Ovary (tissue), 9 donors: ENCODE measurements around the gene KCNMA1. TPM values are rescaled to one million over a fixed set of nuclear protein-coding genes. Genes with fewer than 3 reads are reported as not detected.

Experiments used
- DNase-seq, 5 donors: peaks; one replicate each; pipeline ENCODE4 v3.0.0-alpha.2; 2019 to 2020
- H3K27ac ChIP-seq, 2 donors: fragments of 200-600 bp; one replicate each; pipeline versions ENCODE4 v1.5.1 to v1.8.0; 2019 to 2022
- H3K27me3 ChIP-seq: fragments of 200-600 bp; one replicate; pipeline ENCODE4 v1.8.0; 2022
- H3K36me3 ChIP-seq: fragments of 200-600 bp; sonication (generic); one replicate; pipeline ENCODE4 v1.5.1; 2019
- H3K4me1 ChIP-seq: one replicate; pipeline ENCODE4 v1.8.1; 2013; ENCODE audit warnings: mild to moderate bottlenecking, moderate library complexity; ENCODE audit not compliant: insufficient read depth
- H3K4me3 ChIP-seq: fragments of 200-600 bp; sonication (generic); one replicate; pipeline ENCODE4 v1.5.1; 2017
- H3K9me3 ChIP-seq, 2 donors: fragments of 200-600 bp in 1 of 2; sonication (generic) in 1 of 2; one replicate each; pipeline versions ENCODE4 v1.5.1 to v1.8.1; 2013 to 2019; ENCODE audit warnings: mild to moderate bottlenecking in 1 of 2, moderate library complexity in 1 of 2
- EP300 ChIP-seq: sonication (generic); formaldehyde crosslinking; IDR thresholded peaks from one replicate; pipeline ENCODE4 v1.6.1; 2017; ENCODE audit warnings: antibody characterized with exemption
- POLR2A ChIP-seq: fragments of 450-650 bp; IDR thresholded peaks from one replicate; pipeline ENCODE4 v1.6.1; 2017; ENCODE audit warnings: antibody characterized with exemption, mild to moderate bottlenecking, moderate library complexity
- WGBS, 3 donors: extraction: QIAGEN DNeasy Blood & Tissue Kit in 1 of 3; methylation state at CpG; one replicate each; pipeline versions ENCODE4 v1.1.5 to v1.1.7; 2013 to 2017; 5-methylcytosine and 5-hydroxymethylcytosine counted together
- intact Hi-C, 4 donors: fragments of 100-400 bp; cut with DNase I; formaldehyde crosslinking; loops; one replicate each; pipeline versions ENCODE4 v1.11.0 to v1.15.1; 2022 to 2023
- polyA plus RNA-seq, 2 donors: library from polyadenylated mRNA; stranded (reverse); fragments of 200-250 nt in 1 of 2; fragments of 350-450 nt in 1 of 2; fragmentation: Illumina TruSeq in 1 of 2; extraction: RNeasy Lipid Tissue Mini Kit (QIAGEN cat#74804) in 1 of 2; gene quantifications; one replicate each; pipeline ENCODE4 v1.2.3, GENCODE V29; 2013 to 2014
- total RNA-seq, 7 donors: library from RNA; depleted of rRNA in 2 of 7; stranded (reverse); fragments of >200 nt in 2 of 7; fragmentation: NEBNext Ultra II Directional in 3 of 7; extraction: Animal tissue kit (Norgen Biotek cat#: 25700) in 3 of 7; gene quantifications; one replicate each; pipeline versions ENCODE4 v1.1.0 to v1.2.4, GENCODE V29; 2016 to 2023
- TF ChIP-seq, protein P1 (sequence below), 3 donors: fragments of 450-650 bp in 2 of 3; fragments of 200-600 bp in 1 of 3; IDR thresholded peaks; one replicate each; pipeline versions ENCODE4 v1.5.1 to v1.8.0; 2016 to 2022; ENCODE audit warnings: antibody characterized with exemption in 3 of 3, mild to moderate bottlenecking in 1 of 3
- donor health status: DM: no; HTN: no; CAD: no; lungs with moderate emphysema.
- donor health status: DM: no; HTN: no; CAD: no.
- donor health status: Bipolar disorder and iron deficiency.
- donor health status: DM: yes; HTN: yes; CAD: no.
- donor health status: DM: no; HTN: no; CAD: no.
- donor health status: DM: yes; HTN: yes; CAD: no.

The KCNMA1 gene
- total and polyA plus RNA-seq, 9 donors: 7.0 to 83.8 (median 25.1) TPM

DNA sequence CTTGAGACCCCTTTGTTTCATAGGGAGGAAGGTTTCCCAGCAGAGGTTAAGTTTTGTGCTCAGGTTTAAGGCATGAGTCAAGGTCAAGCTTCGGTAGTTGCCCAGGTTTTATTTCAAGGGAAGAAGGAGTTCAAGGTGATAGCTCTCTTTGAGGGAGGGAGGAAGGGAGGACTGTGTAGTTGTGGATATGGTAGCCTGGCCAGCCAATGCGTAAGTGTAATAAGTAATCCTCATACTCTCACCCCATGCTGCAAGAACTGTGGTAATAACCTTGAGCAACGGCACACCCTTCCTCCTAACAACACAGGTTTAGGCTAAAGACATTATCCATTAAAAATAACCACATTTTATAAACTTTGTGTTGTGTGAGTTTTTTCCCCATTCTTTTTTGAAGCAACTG lies 478.9 kb downstream of the KCNMA1 start:
- TF ChIP-seq, protein P1, sequence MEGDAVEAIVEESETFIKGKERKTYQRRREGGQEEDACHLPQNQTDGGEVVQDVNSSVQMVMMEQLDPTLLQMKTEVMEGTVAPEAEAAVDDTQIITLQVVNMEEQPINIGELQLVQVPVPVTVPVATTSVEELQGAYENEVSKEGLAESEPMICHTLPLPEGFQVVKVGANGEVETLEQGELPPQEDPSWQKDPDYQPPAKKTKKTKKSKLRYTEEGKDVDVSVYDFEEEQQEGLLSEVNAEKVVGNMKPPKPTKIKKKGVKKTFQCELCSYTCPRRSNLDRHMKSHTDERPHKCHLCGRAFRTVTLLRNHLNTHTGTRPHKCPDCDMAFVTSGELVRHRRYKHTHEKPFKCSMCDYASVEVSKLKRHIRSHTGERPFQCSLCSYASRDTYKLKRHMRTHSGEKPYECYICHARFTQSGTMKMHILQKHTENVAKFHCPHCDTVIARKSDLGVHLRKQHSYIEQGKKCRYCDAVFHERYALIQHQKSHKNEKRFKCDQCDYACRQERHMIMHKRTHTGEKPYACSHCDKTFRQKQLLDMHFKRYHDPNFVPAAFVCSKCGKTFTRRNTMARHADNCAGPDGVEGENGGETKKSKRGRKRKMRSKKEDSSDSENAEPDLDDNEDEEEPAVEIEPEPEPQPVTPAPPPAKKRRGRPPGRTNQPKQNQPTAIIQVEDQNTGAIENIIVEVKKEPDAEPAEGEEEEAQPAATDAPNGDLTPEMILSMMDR (IDR thresholded peaks at IDR 0.05): no peak
- TF ChIP-seq POLR2A (no peak), EP300 (no peak)
- no peak overlapping the region for H3K27ac ChIP-seq
- intact Hi-C loops: no loop called here

DNA sequence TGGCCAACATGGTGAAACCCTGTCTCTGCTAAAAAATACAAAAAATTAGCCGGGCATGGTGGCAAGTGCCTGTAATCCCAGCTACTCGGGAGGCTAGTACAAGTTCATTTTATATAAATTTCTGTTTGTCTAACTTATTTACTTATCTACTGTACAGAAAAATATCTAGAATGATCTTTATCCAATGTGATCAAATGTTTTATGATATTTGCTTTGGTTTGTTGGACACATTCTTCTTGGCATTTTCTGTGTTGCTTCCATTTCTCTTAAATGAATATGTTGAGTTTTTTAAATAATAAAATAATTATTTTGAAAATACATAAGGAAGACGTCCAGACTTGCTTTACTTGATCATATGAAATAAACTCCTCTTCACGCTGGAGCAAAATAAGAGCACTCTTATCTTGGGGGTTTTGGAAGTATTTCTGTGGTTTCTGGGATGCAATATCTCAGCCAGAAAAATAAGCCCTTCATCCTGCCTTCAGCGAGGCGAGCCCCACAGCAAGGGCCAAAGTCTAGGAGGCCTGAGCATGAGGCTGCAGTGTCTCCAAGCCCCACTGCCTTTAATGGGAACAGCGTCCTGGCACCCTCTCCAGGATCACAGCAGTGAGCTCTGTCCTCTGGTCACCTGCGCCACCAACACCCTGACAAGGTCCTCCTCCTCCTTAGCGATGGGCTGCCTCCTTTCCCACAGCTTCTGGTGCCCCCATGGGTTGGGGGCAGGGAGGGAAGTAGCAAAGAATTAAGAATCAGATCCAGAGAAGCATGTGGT lies 480.2 kb downstream of the KCNMA1 start:
- Histone ChIP-seq H3K27ac (no peak overlapping the region), H3K9me3 (no peaks in the 10 kb centered on the region), H3K36me3 (no peaks in the 10 kb centered on the region), H3K4me3 (no peak overlapping the region), H3K4me1 (peaks cover 3% of the 10 kb centered on the region), H3K27me3 (no peaks in the 10 kb centered on the region)
- TF ChIP-seq POLR2A: no peak
- TF ChIP-seq, protein P1 (IDR thresholded peaks at IDR 0.05): no peak
- 41 to 49% (median 43%) methylated on average over 9 of the region's 9 CpGs for WGBS, 3 donors
- intact Hi-C loops: no loop called here
- no peak for DNase-seq

More for the DNA sequence above, 478.9 kb downstream of the KCNMA1 start:
- no peak for DNase-seq
- 45 to 50% (median 48%) methylated on average over 3 of the region's 3 CpGs for WGBS, 3 donors
- no peak overlapping the region for H3K4me3 ChIP-seq
- H3K9me3 ChIP-seq: no peaks in the 10 kb centered on the region
- no peaks in the 10 kb centered on the region for H3K36me3 ChIP-seq
- H3K27me3 ChIP-seq: no peaks in the 10 kb centered on the region
- peaks cover 3% of the 10 kb centered on the region for H3K4me1 ChIP-seq

DNA sequence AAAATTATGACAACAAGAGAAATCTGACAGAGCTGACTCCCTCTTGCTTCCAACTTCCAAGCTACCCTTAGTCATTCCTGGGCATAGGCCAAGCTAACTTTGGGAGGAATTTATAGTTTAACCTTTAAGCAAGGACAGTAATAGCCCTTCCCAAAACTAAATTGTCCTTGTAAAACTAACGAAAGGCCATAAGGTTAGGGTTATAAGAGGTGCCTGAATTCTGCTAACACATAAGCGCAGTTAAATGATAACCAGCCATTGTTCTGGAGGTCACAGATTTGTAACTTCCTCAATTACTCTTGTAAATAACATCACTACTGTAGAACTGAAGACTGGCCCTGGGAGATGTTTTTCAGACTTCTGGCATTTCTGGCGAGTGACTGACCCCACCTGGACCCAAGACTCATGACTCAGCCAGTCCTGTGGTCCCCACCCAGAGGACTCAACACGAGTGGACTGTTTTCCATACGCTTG lies 481.2 kb downstream of the KCNMA1 start:
- no peak overlapping the region for H3K4me3 ChIP-seq
- no peaks in the 10 kb centered on the region for H3K36me3 ChIP-seq
- WGBS, 3 donors: 19 to 25% (median 23%) methylated on average over 5 of the region's 5 CpGs
- peaks cover 3% of the 10 kb centered on the region for H3K4me1 ChIP-seq
- DNase-seq: no peak
- TF ChIP-seq POLR2A (no peak), EP300 (no peak)
- TF ChIP-seq, protein P1 (IDR thresholded peaks at IDR 0.05): no peak
- intact Hi-C loops: no loop called here
- H3K27me3 ChIP-seq: no peaks in the 10 kb centered on the region
- no peaks in the 10 kb centered on the region for H3K9me3 ChIP-seq
- no peak overlapping the region for H3K27ac ChIP-seq

DNA sequence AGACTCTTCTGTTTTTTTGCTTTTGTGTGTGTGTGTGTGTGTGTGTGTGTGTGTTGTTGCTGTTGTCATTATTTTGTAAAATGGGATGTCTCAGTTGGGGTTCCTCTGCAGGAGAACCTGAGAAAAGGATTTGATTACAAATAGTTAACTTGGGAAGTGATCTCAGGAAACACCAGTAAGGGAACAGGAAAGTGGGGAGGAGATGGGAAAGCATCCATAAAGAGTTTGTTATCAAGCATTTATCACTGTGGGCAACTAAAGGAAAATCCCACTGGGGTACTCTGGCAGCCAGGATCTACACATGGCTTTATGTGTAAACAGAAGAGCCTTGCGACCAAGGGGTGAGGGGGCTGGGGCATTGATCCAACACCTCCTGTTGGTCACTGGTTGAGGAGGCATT lies 485.4 kb downstream of the KCNMA1 start:
- intact Hi-C loops: no loop called here
- Histone ChIP-seq H3K36me3 (no peaks in the 10 kb centered on the region), H3K27ac (no peak overlapping the region), H3K27me3 (no peaks in the 10 kb centered on the region), H3K9me3 (no peaks in the 10 kb centered on the region), H3K4me1 (peaks cover 3% of the 10 kb centered on the region), H3K4me3 (no peak overlapping the region)
- TF ChIP-seq, protein P1 (IDR thresholded peaks at IDR 0.05): no peak
- TF ChIP-seq EP300 (no peak), POLR2A (no peak)
- DNase-seq: no peak
- 78 to 100% (median 96%) methylated on average over 1 of the region's 1 CpG for WGBS, 3 donors
